Right lobe of liver (tissue), 6 donors: Measurements from ENCODE around the gene SCNN1B. TPM values are rescaled to one million over a fixed set of nuclear protein-coding genes. Genes with fewer than 3 reads are reported as not detected.

Experiments
- ATAC-seq, 4 donors: fragments of 200-7000 bp; cut with Tn5 transposase; one replicate each; pipeline ENCODE4 v1.9.1; 2020; ENCODE audit warnings: mild to moderate bottlenecking in 4 of 4, moderate library complexity in 4 of 4
- DNase-seq, 3 donors: peaks; one replicate each; pipeline ENCODE4 v3.0.0-alpha.2; 2020
- H3K27ac ChIP-seq, 3 donors: fragments of 200-600 bp; one replicate each; pipeline ENCODE4 v1.8.0; 2022
- H3K27me3 ChIP-seq, 2 donors: fragments of 200-600 bp; one replicate each; pipeline ENCODE4 v1.8.0; 2022
- H3K36me3 ChIP-seq, 4 donors: fragments of 200-600 bp; sonication (generic) in 1 of 4; one replicate each; pipeline versions ENCODE4 v1.5.1 to v1.8.0; 2017 to 2022; ENCODE audit warnings: control low read depth in 1 of 4
- H3K4me1 ChIP-seq, 4 donors: fragments of 200-600 bp; sonication (generic) in 1 of 4; one replicate each; pipeline versions ENCODE4 v1.5.1 to v1.8.0; 2017 to 2022; ENCODE audit warnings: control low read depth in 1 of 4
- H3K4me3 ChIP-seq, 3 donors: fragments of 200-600 bp; one replicate each; pipeline ENCODE4 v1.8.0; 2022
- H3K9me3 ChIP-seq, 4 donors: fragments of 200-600 bp; sonication (generic) in 1 of 4; one replicate each; pipeline versions ENCODE4 v1.5.1 to v1.8.0; 2017 to 2022; ENCODE audit warnings: control low read depth in 1 of 4
- POLR2A ChIP-seq: fragments of 450-650 bp; IDR thresholded peaks from one replicate; pipeline ENCODE4 v1.6.1; 2017; ENCODE audit warnings: antibody characterized with exemption, mild to moderate bottlenecking
- WGBS: methylation state at CpG from one replicate; pipeline ENCODE4 v1.1.6; 2018; ENCODE audit warnings: low coverage, low lambda C conversion rate; ENCODE audit not compliant: insufficient coverage; ENCODE audit errors: missing lambda C conversion rate; 5-methylcytosine and 5-hydroxymethylcytosine counted together
- intact Hi-C, 2 donors: fragments of 100-400 bp; cut with DNase I; formaldehyde crosslinking; loops; one replicate each; pipeline versions ENCODE4 v1.11.2 to v1.14.1; 2022
- total RNA-seq, 6 experiments: library from RNA; depleted of rRNA in 2 of 6; stranded (reverse); fragments of >200 nt in 2 of 6; fragmentation: NEBNext Ultra II Directional in 3 of 6; extraction: Animal tissue kit (Norgen Biotek cat#: 25700) in 3 of 6; gene quantifications; one replicate each; pipeline versions ENCODE4 v1.1.0 to v1.2.4, GENCODE V29; 2016 to 2023
- TF ChIP-seq, protein P1 (sequence below), 4 donors: fragments of 200-600 bp in 3 of 4; fragments of 450-650 bp in 1 of 4; IDR thresholded peaks; one replicate each; pipeline versions ENCODE4 v1.5.1 to v1.8.0; 2016 to 2022; ENCODE audit warnings: antibody characterized with exemption in 4 of 4, mild to moderate bottlenecking in 2 of 4
- donor health status: DM: no; HTN: yes; CAD: no.
- donor health status: DM: no; HTN: no; CAD: no.
- donor health status: DM: no; HTN: no; CAD: no.
- donor health status: DM: no; HTN: yes; CAD: no.
- donor health status: DM: no; HTN: yes; CAD: no.

The SCNN1B gene
- total RNA-seq, 6 experiments from 2014 or later = 0.12 to 0.13 TPM; not detected in 4

DNA sequence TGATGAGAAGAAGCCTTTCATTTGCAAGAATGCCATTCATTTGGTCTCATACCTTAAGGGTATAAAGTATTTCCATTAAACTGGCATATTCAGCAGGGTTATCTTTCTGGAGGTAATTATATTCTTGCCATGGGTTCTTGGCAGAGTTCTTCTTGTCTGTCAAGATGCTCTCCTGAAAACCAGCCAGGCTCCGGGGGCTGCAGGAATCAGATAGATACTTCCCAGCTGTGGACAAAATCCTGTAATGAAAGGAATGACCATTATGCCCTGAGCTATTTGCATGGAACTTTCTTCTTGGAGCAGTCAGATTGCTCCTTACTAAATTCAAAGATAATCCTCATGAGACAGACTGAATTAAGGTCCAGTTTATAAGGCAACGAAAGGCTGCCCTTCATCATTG, 103.9 kb downstream of the SCNN1B start:
- no peak for TF ChIP-seq POLR2A
- TF ChIP-seq, protein P1, sequence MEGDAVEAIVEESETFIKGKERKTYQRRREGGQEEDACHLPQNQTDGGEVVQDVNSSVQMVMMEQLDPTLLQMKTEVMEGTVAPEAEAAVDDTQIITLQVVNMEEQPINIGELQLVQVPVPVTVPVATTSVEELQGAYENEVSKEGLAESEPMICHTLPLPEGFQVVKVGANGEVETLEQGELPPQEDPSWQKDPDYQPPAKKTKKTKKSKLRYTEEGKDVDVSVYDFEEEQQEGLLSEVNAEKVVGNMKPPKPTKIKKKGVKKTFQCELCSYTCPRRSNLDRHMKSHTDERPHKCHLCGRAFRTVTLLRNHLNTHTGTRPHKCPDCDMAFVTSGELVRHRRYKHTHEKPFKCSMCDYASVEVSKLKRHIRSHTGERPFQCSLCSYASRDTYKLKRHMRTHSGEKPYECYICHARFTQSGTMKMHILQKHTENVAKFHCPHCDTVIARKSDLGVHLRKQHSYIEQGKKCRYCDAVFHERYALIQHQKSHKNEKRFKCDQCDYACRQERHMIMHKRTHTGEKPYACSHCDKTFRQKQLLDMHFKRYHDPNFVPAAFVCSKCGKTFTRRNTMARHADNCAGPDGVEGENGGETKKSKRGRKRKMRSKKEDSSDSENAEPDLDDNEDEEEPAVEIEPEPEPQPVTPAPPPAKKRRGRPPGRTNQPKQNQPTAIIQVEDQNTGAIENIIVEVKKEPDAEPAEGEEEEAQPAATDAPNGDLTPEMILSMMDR (IDR thresholded peaks at IDR 0.05) = no peak
- no peak overlapping the region for H3K27ac ChIP-seq
- no peak overlapping the region for H3K4me3 ChIP-seq
- H3K9me3 ChIP-seq = no peaks in the 10 kb centered on the region
- intact Hi-C loops = no loop called here
- WGBS = 100% methylated on average over 1 of the region's 2 CpGs
- DNase-seq (no peak), ATAC-seq (no peak)
- no peaks in the 10 kb centered on the region for H3K4me1 ChIP-seq
- no peaks in the 10 kb centered on the region for H3K27me3 ChIP-seq
- peaks cover 0 to 49% (median 7%) of the 10 kb centered on the region in 4 donors for H3K36me3 ChIP-seq

DNA sequence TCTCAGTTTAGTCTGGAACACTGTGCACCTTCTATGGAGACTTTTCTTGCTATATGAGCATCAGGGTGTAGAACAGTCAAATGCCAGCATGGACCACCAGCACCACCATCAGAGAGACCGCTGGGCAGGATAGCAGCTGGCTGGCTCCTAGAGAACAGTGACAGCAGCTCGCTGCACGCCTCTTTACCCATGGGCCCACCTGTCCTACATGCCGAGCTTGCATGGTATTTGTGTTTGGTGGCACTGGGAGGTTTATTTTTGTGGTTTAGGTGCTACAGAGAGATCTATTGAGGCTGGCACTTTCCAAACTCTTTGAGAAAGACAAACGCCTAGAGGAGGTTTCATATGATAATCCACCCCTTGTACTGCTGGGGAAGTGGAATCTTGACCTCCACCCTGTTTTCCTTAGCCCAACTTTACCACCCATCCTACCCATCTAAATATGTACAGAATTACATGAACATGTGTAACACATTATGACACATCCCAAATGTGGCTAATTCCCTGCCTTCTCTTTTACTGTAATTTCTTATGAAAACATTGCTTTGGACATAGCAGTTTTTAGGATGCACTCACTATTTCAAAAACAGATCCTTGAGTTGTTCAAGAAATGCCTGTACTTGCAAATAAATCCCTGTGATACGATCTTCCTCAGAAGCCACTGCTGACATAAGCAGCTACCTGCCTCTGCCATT, 104.6 kb downstream of the SCNN1B start:
- Histone ChIP-seq H3K9me3 (no peaks in the 10 kb centered on the region), H3K4me3 (no peak overlapping the region), H3K4me1 (no peaks in the 10 kb centered on the region), H3K27ac (no peak overlapping the region), H3K27me3 (no peaks in the 10 kb centered on the region), H3K36me3 (peaks cover 0 to 47% (median 5%) of the 10 kb centered on the region in 4 donors)
- TF ChIP-seq, protein P1 (IDR thresholded peaks at IDR 0.05) = no peak
- TF ChIP-seq POLR2A = no peak
- ATAC-seq = no peak
- 100% methylated on average over 2 of the region's 6 CpGs for WGBS
- no peak for DNase-seq
- intact Hi-C loops = no loop called here

DNA sequence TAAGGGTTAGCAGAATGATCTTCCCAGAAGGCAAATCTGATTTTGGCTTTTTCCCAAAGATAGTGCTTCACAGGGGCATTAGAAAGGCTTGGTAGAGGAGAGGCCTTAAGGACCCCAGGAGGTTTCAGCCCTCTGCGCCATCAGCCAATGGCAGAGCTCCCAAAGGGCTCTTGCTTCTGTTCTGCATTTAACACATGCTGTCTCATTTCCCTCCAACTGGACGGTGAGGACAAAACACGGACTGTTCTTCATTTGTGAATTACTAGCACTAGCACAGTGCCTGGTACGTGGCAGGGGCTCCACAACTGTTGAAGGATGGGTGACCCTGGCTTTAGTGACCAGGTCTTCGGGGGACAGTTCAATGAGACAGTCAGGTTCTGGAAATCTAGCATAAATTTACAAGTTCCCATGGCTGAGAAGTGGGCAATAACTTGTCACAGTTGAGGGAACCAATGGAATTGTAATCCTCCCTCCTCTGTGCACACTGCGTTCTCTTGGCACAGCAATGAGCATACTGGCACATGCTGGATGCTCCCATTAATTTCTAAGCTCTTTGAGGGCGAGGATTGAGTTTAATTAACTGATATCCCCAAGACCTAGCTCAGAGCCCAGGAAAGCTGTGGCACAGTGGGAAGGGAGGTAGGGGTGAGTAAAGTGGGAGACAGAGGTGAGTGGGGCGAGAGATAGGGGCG, 105.5 kb downstream of the SCNN1B start:
- DNase-seq (no peak), ATAC-seq (no peak)
- WGBS = 94% methylated on average over 8 of the region's 9 CpGs
- Histone ChIP-seq H3K27me3 (no peaks in the 10 kb centered on the region), H3K36me3 (peaks cover 0 to 54% (median 5%) of the 10 kb centered on the region in 4 donors), H3K9me3 (no peaks in the 10 kb centered on the region), H3K4me3 (no peak overlapping the region), H3K4me1 (no peaks in the 10 kb centered on the region), H3K27ac (no peak overlapping the region)
- TF ChIP-seq POLR2A = no peak
- TF ChIP-seq, protein P1 (IDR thresholded peaks at IDR 0.05) = no peak
- intact Hi-C loops = no loop called here

DNA sequence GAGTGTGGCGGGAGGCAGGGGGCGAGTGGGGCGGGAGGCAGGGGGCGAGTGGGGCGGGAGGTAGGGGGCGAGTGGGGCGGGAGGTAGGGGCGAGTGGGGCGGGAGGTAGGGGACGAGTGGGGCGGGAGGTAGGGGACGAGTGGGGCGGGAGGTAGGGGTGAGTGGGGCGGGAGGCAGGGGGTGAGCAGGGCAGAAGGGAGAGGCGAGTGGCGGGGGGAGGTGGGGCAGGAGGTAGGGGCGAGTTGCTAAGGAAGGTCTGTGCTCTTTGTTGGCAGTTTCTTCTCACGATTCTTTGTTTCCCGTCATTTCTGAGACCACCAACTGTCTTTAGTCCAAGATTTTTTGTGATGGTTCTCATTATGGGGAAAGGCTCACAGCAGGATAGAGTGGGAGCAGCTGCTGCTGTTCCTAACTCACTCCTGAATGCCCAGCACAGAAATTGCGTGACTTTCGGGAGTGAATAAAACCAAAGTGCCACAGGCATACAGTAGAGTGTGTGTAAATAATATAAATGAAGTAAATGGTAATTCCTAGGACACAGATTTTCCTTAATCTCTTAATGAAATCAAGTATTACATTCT, 106.2 kb downstream of the SCNN1B start:
- H3K9me3 ChIP-seq = no peaks in the 10 kb centered on the region
- TF ChIP-seq, protein P1 (IDR thresholded peaks at IDR 0.05) = no peak
- TF ChIP-seq POLR2A = no peak
- 88% methylated on average over 16 of the region's 21 CpGs for WGBS
- intact Hi-C loops = no loop called here
- no peaks in the 10 kb centered on the region for H3K27me3 ChIP-seq
- H3K4me3 ChIP-seq = no peak overlapping the region
- H3K4me1 ChIP-seq = no peaks in the 10 kb centered on the region
- DNase-seq = no peak
- no peak for ATAC-seq
- peaks cover 0 to 57% (median 5%) of the 10 kb centered on the region in 4 donors for H3K36me3 ChIP-seq
- no peak overlapping the region for H3K27ac ChIP-seq
